Measurements from ENCODE around the gene MAD2L2. TPM values are rescaled to one million over a fixed set of nuclear protein-coding genes. Genes with fewer than 3 reads are reported as not detected.

MAD2L2 gene
- total RNA-seq, 4 donors from 2014 or later, result 22.7 to 40.0 (median 32.5) TPM

GRCh38 chr1:11640101-11640500 is 40.8 kb downstream of the MAD2L2 start:
- DNase-seq (ENCODE audit: low spot score in 2 of 2), result no peak
- WGBS, 2 donors, result 61 to 73% methylated on average over 7 of the region's 7 CpGs
- H3K4me3 ChIP-seq (ENCODE audit: low read depth, poor library complexity, severe bottlenecking), result no peak overlapping the region
- intact Hi-C loops (cut with DNase I; ENCODE audit: low total_unique reads), result no loop called here
- TF ChIP-seq CTCF (IDR thresholded peaks at IDR 0.05), result no peak
- no peak for TF ChIP-seq POLR2A (IDR thresholded peaks at IDR 0.05)

DNA sequence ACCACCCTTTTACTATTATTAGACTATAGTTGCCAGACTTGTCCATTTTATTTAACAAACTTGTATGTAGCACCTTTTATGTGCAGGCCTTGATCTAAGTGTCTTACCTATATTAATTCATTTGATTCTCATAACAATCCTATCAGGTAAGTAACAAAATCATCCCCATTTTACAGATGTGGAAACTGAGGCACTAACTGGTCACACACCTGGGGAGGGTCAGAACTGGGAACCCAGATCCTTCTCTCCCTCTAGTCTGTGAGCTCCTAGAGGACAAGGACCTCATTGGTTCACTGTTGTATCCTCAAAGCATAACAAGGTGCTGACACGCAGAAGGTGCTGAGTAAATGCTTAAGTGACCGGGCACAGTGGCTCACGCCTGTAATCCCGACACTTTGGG is 41.6 kb downstream of the MAD2L2 start:
- intact Hi-C loops (cut with DNase I; ENCODE audit: low total_unique reads), result no loop called here
- 84 to 92% methylated on average over 4 of the region's 4 CpGs for WGBS, 2 donors
- DNase-seq (ENCODE audit: low spot score in 2 of 2), result no peak
- no peak overlapping the region for H3K4me3 ChIP-seq (ENCODE audit: low read depth, poor library complexity, severe bottlenecking)
- no peak for TF ChIP-seq POLR2A (IDR thresholded peaks at IDR 0.05)

DNA sequence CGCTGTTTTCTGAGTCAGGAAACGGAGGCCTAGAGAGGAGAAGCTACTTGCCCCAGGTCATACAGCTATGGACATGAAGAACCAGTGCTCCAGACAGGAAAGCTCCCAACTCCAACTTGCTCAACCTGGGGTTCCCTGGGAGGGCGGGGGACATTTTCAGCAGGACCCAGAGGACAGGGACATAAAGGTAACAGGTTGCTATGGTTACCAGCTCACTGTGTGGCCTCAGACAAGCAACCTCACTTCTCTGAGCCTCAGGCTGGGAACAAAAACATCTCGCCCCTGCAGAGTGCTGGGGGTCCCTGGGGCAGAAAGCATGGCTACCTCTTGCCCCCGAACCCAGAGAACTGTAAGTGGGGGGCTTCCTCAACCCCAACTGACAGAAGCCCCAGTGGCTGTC is 42.8 kb downstream of the MAD2L2 start:
- TF ChIP-seq CTCF (IDR thresholded peaks at IDR 0.05), result no peak
- TF ChIP-seq POLR2A (IDR thresholded peaks at IDR 0.05), result no peak
- 43 to 47% methylated on average over 5 of the region's 5 CpGs for WGBS, 2 donors
- DNase-seq (ENCODE audit: low spot score in 2 of 2), result no peak
- intact Hi-C loops (cut with DNase I; ENCODE audit: low total_unique reads), result no loop called here
- H3K4me3 ChIP-seq (ENCODE audit: low read depth, poor library complexity, severe bottlenecking), result no peak overlapping the region

DNA sequence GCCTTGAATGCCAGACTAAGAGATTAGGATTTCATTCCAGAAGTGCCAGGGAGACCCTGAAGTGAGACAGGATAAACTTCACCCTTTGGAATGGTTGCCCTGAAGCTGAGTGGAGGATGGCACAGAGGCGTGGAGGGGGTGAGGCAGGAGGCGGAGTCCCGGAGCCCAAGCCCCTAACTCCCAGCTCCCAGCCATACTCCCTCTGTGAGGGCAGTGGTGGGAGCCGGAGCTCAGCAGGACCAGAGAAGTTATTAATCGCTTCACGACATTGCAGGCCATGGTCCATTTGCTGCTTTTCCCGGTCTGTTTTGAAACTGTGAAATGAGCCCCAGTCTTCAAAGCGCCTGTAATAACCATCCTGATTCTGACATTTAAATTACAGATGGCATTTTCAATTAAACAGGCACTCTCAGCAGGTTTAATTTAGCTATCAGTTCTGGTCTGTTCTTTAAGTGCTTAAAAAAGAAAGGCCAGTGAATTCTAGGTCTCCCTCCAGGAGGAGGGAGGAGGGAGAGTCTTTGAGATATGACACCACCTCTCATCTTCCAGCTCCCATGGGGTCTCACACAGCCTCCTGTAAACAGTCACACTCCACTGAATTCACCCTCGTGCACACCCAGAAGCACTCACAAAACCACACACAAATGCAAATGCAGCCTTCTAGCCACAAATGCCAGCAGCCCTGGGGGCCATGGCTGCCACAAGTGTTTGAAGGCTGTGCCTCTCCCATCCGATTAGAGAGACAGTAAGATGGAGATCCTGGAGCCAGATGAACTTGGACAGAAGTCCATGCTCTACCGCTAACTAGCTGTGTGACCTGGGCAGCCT is 46.4 kb downstream of the MAD2L2 start:
- no peak for DNase-seq (ENCODE audit: low spot score in 2 of 2)
- WGBS, 2 donors, result 69 to 75% methylated on average over 11 of the region's 11 CpGs
- H3K4me3 ChIP-seq (ENCODE audit: low read depth, poor library complexity, severe bottlenecking), result no peak overlapping the region
- TF ChIP-seq POLR2A (IDR thresholded peaks at IDR 0.05), result no peak
- TF ChIP-seq CTCF (IDR thresholded peaks at IDR 0.05), result no peak
- intact Hi-C loops (cut with DNase I; ENCODE audit: low total_unique reads), result no loop called here

GRCh38 chr1:11629184-11630016 is 51.5 kb downstream of the MAD2L2 start:
- intact Hi-C loops (cut with DNase I; ENCODE audit: low total_unique reads), result no loop called here
- DNase-seq (ENCODE audit: low spot score in 2 of 2), result no peak
- H3K4me3 ChIP-seq (ENCODE audit: low read depth, poor library complexity, severe bottlenecking), result no peak overlapping the region
- WGBS, 2 donors, result 36 to 44% methylated on average over 15 of the region's 15 CpGs
- TF ChIP-seq POLR2A (IDR thresholded peaks at IDR 0.05), result no peak
- TF ChIP-seq CTCF (IDR thresholded peaks at IDR 0.05), result no peak

DNA sequence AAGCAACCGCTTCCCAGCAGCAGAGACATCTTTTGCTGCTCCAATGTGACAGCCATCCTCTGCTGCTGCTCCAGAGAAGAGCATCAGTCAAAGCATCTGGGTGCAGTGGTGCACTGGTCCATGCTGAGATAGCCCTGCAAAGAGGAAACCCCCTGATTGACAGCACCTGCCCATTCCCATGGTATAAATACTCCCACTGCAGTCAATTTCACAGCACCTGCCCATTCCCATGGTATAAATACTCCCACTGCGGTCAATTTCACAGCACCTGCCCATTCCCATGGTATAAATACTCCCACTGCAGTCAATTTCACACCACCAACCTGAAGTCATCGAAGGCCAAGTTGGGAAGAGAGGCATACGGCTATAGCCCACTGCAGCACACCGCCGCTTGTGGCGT is 52.2 kb downstream of the MAD2L2 start:
- WGBS, 2 donors, result 94% methylated on average over 7 of the region's 7 CpGs
- no peak for TF ChIP-seq CTCF (IDR thresholded peaks at IDR 0.05)
- no peak for DNase-seq (ENCODE audit: low spot score in 2 of 2)
- intact Hi-C loops (cut with DNase I; ENCODE audit: low total_unique reads), result no loop called here
- H3K4me3 ChIP-seq (ENCODE audit: low read depth, poor library complexity, severe bottlenecking), result no peak overlapping the region
